ENCODE results near the gene COMMD1. TPM values are rescaled to one million over a fixed set of nuclear protein-coding genes. Genes with fewer than 3 reads are reported as not detected.

COMMD1 gene
- total RNA-seq, 1 experiment from 2014 or later: 24.7 TPM

DNA sequence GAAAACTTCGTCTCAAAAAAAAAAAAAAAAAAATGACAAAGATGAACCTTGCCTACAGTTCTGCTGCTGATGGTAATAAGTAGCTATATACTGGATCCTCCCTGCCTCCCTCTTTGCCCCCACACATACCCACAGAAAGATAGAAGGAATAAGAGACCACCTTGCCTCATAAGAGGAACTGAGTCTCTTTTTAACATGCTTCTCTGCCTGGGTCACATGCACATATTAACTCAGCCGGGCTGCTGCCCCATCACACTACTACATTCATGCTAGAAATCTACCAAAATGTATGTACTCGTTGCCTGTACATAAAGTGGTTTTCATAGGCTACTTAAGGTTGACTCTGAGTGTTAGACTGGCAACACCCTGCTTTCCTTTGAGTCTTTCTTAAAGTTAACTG lies 211.5 kb downstream of the COMMD1 start (continued):
- TF ChIP-seq, protein P1, sequence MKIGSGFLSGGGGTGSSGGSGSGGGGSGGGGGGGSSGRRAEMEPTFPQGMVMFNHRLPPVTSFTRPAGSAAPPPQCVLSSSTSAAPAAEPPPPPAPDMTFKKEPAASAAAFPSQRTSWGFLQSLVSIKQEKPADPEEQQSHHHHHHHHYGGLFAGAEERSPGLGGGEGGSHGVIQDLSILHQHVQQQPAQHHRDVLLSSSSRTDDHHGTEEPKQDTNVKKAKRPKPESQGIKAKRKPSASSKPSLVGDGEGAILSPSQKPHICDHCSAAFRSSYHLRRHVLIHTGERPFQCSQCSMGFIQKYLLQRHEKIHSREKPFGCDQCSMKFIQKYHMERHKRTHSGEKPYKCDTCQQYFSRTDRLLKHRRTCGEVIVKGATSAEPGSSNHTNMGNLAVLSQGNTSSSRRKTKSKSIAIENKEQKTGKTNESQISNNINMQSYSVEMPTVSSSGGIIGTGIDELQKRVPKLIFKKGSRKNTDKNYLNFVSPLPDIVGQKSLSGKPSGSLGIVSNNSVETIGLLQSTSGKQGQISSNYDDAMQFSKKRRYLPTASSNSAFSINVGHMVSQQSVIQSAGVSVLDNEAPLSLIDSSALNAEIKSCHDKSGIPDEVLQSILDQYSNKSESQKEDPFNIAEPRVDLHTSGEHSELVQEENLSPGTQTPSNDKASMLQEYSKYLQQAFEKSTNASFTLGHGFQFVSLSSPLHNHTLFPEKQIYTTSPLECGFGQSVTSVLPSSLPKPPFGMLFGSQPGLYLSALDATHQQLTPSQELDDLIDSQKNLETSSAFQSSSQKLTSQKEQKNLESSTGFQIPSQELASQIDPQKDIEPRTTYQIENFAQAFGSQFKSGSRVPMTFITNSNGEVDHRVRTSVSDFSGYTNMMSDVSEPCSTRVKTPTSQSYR (CRISPR knock-in tag; IDR thresholded peaks at IDR 0.05): no peak
- TF ChIP-seq CREB1 (CRISPR knock-in tag; IDR thresholded peaks at IDR 0.05) (no peak), ZNF121 (CRISPR knock-in tag; IDR thresholded peaks at IDR 0.05) (no peak), GTF2I (CRISPR knock-in tag; conservative IDR thresholded peaks at IDR 0.05) (no peak)
- TF ChIP-seq, protein P2, sequence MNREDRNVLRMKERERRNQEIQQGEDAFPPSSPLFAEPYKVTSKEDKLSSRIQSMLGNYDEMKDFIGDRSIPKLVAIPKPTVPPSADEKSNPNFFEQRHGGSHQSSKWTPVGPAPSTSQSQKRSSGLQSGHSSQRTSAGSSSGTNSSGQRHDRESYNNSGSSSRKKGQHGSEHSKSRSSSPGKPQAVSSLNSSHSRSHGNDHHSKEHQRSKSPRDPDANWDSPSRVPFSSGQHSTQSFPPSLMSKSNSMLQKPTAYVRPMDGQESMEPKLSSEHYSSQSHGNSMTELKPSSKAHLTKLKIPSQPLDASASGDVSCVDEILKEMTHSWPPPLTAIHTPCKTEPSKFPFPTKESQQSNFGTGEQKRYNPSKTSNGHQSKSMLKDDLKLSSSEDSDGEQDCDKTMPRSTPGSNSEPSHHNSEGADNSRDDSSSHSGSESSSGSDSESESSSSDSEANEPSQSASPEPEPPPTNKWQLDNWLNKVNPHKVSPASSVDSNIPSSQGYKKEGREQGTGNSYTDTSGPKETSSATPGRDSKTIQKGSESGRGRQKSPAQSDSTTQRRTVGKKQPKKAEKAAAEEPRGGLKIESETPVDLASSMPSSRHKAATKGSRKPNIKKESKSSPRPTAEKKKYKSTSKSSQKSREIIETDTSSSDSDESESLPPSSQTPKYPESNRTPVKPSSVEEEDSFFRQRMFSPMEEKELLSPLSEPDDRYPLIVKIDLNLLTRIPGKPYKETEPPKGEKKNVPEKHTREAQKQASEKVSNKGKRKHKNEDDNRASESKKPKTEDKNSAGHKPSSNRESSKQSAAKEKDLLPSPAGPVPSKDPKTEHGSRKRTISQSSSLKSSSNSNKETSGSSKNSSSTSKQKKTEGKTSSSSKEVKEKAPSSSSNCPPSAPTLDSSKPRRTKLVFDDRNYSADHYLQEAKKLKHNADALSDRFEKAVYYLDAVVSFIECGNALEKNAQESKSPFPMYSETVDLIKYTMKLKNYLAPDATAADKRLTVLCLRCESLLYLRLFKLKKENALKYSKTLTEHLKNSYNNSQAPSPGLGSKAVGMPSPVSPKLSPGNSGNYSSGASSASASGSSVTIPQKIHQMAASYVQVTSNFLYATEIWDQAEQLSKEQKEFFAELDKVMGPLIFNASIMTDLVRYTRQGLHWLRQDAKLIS (CRISPR knock-in tag; IDR thresholded peaks at IDR 0.05; ENCODE audit: borderline replicate concordance): no peak

DNA sequence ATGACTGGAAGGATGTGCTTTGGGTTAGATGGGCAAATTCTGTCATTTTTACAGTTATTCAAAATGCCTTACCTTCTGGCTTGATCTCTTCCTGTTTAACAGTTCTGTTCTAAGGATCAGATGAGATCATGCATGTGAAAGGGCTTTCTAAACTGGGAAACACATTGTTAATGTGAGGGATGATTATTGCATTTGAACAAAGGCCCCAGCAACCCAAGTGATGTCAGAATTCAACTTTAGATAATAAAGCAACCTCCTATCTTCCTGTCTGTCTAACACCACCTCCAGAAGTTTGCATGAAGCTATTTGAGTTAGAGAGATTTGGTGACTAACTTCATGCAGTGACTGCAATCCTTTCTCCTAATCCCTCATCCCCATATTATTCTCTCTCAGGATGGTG lies 212.7 kb downstream of the COMMD1 start:
- CTCF ChIA-PET: no interaction called here
- POLR2A ChIA-PET: no interaction called here
- Mint-ChIP-seq H3K4me3 (no peak overlapping the region), H3K4me1 (peaks cover 27% of the 10 kb centered on the region), H3K9me3 (peaks cover 6% of the 10 kb centered on the region), H3K36me3 (no peaks in the 10 kb centered on the region), H3K27me3 (ENCODE audit: low read depth) (no peaks in the 10 kb centered on the region; the same call in 1 of the 2 replicates), H3K27ac (no peak overlapping the region)
- ATAC-seq: no peak
- TF ChIP-seq, protein P3, sequence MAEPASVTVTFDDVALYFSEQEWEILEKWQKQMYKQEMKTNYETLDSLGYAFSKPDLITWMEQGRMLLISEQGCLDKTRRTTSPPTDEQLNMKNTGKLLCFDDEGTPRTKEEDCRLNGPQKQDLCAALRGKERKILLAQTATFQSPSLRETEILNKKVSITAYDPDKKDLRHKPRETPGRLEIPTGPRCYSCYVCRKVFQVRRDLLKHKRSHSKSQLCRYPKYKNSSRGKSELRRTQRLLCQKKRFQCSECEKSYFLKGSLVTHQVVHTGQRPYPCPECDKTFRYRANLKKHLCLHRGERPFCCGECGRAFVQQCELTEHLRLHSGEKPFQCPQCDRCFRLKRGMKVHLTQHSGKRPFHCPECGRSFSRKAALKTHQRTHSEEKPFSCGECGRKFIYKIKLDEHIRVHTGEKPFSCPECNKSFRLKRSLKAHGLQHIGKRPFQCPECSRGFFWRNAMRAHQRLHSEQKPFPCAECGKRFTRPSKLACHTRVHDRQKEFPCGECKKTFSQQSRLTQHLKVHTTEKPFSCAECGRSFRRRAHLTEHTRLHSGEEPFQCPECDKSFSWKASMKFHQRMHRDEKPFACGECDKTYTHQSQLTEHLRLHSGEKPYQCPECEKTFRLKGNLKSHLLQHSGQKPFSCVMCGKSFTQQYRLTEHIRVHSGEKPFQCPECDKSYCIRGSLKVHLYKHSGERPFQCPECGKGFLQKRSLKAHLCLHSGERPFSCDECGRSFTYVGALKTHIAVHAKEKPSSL (CRISPR knock-in tag; conservative IDR thresholded peaks at IDR 0.05): no peak
- TF ChIP-seq FOXK1 (CRISPR knock-in tag; IDR thresholded peaks at IDR 0.05) (no peak), ETV6 (CRISPR knock-in tag; IDR thresholded peaks at IDR 0.05) (no peak), ZNF416 (CRISPR knock-in tag; IDR thresholded peaks at IDR 0.05) (no peak), NFATC4 (CRISPR knock-in tag; IDR thresholded peaks at IDR 0.05) (no peak), JAZF1 (CRISPR knock-in tag; IDR thresholded peaks at IDR 0.05) (no peak), FOXP1 (CRISPR knock-in tag; IDR thresholded peaks at IDR 0.05; ENCODE audit: borderline replicate concordance) (no peak)
- TF ChIP-seq, protein P4, sequence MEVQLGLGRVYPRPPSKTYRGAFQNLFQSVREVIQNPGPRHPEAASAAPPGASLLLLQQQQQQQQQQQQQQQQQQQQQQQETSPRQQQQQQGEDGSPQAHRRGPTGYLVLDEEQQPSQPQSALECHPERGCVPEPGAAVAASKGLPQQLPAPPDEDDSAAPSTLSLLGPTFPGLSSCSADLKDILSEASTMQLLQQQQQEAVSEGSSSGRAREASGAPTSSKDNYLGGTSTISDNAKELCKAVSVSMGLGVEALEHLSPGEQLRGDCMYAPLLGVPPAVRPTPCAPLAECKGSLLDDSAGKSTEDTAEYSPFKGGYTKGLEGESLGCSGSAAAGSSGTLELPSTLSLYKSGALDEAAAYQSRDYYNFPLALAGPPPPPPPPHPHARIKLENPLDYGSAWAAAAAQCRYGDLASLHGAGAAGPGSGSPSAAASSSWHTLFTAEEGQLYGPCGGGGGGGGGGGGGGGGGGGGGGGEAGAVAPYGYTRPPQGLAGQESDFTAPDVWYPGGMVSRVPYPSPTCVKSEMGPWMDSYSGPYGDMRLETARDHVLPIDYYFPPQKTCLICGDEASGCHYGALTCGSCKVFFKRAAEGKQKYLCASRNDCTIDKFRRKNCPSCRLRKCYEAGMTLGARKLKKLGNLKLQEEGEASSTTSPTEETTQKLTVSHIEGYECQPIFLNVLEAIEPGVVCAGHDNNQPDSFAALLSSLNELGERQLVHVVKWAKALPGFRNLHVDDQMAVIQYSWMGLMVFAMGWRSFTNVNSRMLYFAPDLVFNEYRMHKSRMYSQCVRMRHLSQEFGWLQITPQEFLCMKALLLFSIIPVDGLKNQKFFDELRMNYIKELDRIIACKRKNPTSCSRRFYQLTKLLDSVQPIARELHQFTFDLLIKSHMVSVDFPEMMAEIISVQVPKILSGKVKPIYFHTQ (CRISPR knock-in tag; IDR thresholded peaks at IDR 0.05): no peak
- TF ChIP-seq, protein P5, sequence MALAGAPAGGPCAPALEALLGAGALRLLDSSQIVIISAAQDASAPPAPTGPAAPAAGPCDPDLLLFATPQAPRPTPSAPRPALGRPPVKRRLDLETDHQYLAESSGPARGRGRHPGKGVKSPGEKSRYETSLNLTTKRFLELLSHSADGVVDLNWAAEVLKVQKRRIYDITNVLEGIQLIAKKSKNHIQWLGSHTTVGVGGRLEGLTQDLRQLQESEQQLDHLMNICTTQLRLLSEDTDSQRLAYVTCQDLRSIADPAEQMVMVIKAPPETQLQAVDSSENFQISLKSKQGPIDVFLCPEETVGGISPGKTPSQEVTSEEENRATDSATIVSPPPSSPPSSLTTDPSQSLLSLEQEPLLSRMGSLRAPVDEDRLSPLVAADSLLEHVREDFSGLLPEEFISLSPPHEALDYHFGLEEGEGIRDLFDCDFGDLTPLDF (CRISPR knock-in tag; IDR thresholded peaks at IDR 0.05): no peak
- TF ChIP-seq, protein P6, sequence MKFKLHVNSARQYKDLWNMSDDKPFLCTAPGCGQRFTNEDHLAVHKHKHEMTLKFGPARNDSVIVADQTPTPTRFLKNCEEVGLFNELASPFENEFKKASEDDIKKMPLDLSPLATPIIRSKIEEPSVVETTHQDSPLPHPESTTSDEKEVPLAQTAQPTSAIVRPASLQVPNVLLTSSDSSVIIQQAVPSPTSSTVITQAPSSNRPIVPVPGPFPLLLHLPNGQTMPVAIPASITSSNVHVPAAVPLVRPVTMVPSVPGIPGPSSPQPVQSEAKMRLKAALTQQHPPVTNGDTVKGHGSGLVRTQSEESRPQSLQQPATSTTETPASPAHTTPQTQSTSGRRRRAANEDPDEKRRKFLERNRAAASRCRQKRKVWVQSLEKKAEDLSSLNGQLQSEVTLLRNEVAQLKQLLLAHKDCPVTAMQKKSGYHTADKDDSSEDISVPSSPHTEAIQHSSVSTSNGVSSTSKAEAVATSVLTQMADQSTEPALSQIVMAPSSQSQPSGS (CRISPR knock-in tag; IDR thresholded peaks at IDR 0.05; ENCODE audit: borderline replicate concordance, low read depth): no peak
- TF ChIP-seq, protein P7, sequence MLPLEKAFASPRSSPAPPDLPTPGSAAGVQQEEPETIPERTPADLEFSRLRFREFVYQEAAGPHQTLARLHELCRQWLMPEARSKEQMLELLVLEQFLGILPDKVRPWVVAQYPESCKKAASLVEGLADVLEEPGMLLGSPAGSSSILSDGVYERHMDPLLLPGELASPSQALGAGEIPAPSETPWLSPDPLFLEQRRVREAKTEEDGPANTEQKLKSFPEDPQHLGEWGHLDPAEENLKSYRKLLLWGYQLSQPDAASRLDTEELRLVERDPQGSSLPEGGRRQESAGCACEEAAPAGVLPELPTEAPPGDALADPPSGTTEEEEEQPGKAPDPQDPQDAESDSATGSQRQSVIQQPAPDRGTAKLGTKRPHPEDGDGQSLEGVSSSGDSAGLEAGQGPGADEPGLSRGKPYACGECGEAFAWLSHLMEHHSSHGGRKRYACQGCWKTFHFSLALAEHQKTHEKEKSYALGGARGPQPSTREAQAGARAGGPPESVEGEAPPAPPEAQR (CRISPR knock-in tag; IDR thresholded peaks at IDR 0.05): no peak
- DNase-seq (ENCODE audit: low spot score): no peak

All from WTC11 (cell line).